ENCODE measurements around the gene CTNS. TPM values are rescaled to one million over a fixed set of nuclear protein-coding genes. Genes with fewer than 3 reads are reported as not detected.
A peak's percentile ranks its signal among the peaks of the same experiment; 100 is the strongest.

CTNS gene
- total and polyA plus RNA-seq, 2 of the 13 experiments (the other 11 are each of a cell fraction or from before 2014, with no cell fraction given): 9.5 to 13.7 TPM

- TF ChIP-seq KAT8 (CRISPR knock-in tag; IDR thresholded peaks at IDR 0.05) (peak; percentile 65), TBX2 (CRISPR knock-in tag; IDR thresholded peaks at IDR 0.05; ENCODE audit: borderline replicate concordance) (peak; percentile 63; the same call in 1 of the 2 replicates), KLF16 (CRISPR knock-in tag; IDR thresholded peaks at IDR 0.05) (no peak), HNRNPK (IDR thresholded peaks at IDR 0.05; ENCODE audit: low read depth, low read length, poor library complexity, severe bottlenecking) (no peak), MIER2 (CRISPR knock-in tag; IDR thresholded peaks at IDR 0.05) (no peak), ETV5 (CRISPR knock-in tag; IDR thresholded peaks at IDR 0.05; ENCODE audit: borderline replicate concordance) (peak; percentile 82; the same call in 1 of the 2 replicates), ZNF432 (CRISPR knock-in tag; IDR thresholded peaks at IDR 0.05; ENCODE audit: borderline replicate concordance) (no peak), CENPX (CRISPR knock-in tag; IDR thresholded peaks at IDR 0.05) (no peak), STAT6 (CRISPR knock-in tag; IDR thresholded peaks at IDR 0.05; ENCODE audit: borderline replicate concordance) (no peak), ZNF879 (CRISPR knock-in tag; IDR thresholded peaks at IDR 0.05) (no peak), NFIC (IDR thresholded peaks at IDR 0.05; ENCODE audit: low read length) (no peak), ZNF230 (CRISPR knock-in tag; IDR thresholded peaks at IDR 0.05) (no peak), THAP11 (CRISPR knock-in tag; IDR thresholded peaks at IDR 0.05) (peak; percentile 78), HMG20A (CRISPR knock-in tag; IDR thresholded peaks at IDR 0.05; ENCODE audit: borderline replicate concordance) (0 out of 2 replicates have a peak, but pooled peaks have one; percentile 52), ZNF503 (CRISPR knock-in tag; IDR thresholded peaks at IDR 0.05) (no peak), FOXK1 (CRISPR knock-in tag; IDR thresholded peaks at IDR 0.05; ENCODE audit: borderline replicate concordance, low read depth) (peak; percentile 47; the same call in 1 of the 2 replicates), FIP1L1 (IDR thresholded peaks at IDR 0.05; ENCODE audit: borderline replicate concordance, insufficient read depth, low read depth, low read length) (no peak), WIZ (CRISPR knock-in tag; IDR thresholded peaks at IDR 0.05) (no peak), ZNF367 (CRISPR knock-in tag; IDR thresholded peaks at IDR 0.05; ENCODE audit: borderline replicate concordance) (no peak), HOXA3 (CRISPR knock-in tag; IDR thresholded peaks at IDR 0.05) (peak; percentile 48; the same call in 1 of the 2 replicates), ZMYM3 (CRISPR knock-in tag; IDR thresholded peaks at IDR 0.05) (peak; percentile 88), STAG1 (CRISPR knock-in tag; IDR thresholded peaks at IDR 0.05) (no peak), ZNF75D (CRISPR knock-in tag; IDR thresholded peaks at IDR 0.05; ENCODE audit: borderline replicate concordance) (no peak), RARG (CRISPR knock-in tag; IDR thresholded peaks at IDR 0.05; ENCODE audit: low read depth) (no peak), SMAD9 (CRISPR knock-in tag; IDR thresholded peaks at IDR 0.05) (no peak)
These were observed 5.3 kb downstream of the CTNS start (continued) for GRCh38 chr17:3641717-3642486.

Measured in HepG2 (cell line).